Activated T-cell treated with anti-CD3 and anti-CD28 coated beads for 1 hour (primary cell): ENCODE data around the gene NTNG2.

Experiments
- DNase-seq: peaks from one replicate; pipeline ENCODE4 v3.0.0-alpha.2; 2020; ENCODE audit warnings: low read depth

Gene NTNG2

GRCh38 chr9:132201780-132202703, 40.2 kb downstream of the NTNG2 start:
- no peak for DNase-seq

GRCh38 chr9:132204883-132205282, 43.0 kb downstream of the NTNG2 start:
- DNase-seq = no peak

- no peak for DNase-seq
Observed at GRCh38 chr9:132207215-132207614, 45.4 kb downstream of the NTNG2 start.

GRCh38 chr9:132207839-132208615, 46.2 kb downstream of the NTNG2 start:
- no peak for DNase-seq

- DNase-seq = no peak
Observed at GRCh38 chr9:132209228-132209627, 47.4 kb downstream of the NTNG2 start.

GRCh38 chr9:132210472-132211145, 48.8 kb downstream of the NTNG2 start:
- no peak for DNase-seq

- DNase-seq = no peak
Observed at GRCh38 chr9:132211570-132211969, 49.7 kb downstream of the NTNG2 start.

GRCh38 chr9:132214027-132214622, 52.3 kb downstream of the NTNG2 start:
- no peak for DNase-seq

GRCh38 chr9:132216861-132217619, 55.2 kb downstream of the NTNG2 start:
- DNase-seq = no peak

- no peak for DNase-seq
Observed at GRCh38 chr9:132218208-132218607, 56.4 kb downstream of the NTNG2 start.

- no peak for DNase-seq
Observed at GRCh38 chr9:132221941-132222340, 60.1 kb downstream of the NTNG2 start.

- DNase-seq = no peak
Observed at GRCh38 chr9:132224645-132225044, 62.8 kb downstream of the NTNG2 start.

- DNase-seq = no peak
Observed at GRCh38 chr9:132226571-132227430, 64.9 kb downstream of the NTNG2 start.

GRCh38 chr9:132228062-132228461, 66.2 kb downstream of the NTNG2 start:
- no peak for DNase-seq

- DNase-seq = no peak
Observed at GRCh38 chr9:132230605-132231004, 68.7 kb downstream of the NTNG2 start.

- DNase-seq = no peak
Observed at GRCh38 chr9:132231019-132231701, 69.3 kb downstream of the NTNG2 start.

- no peak for DNase-seq
Observed at GRCh38 chr9:132232522-132232921, 70.7 kb downstream of the NTNG2 start.

- no peak for DNase-seq
Observed at GRCh38 chr9:132233138-132233537, 71.3 kb downstream of the NTNG2 start.

GRCh38 chr9:132234535-132234934, 72.7 kb downstream of the NTNG2 start:
- DNase-seq = no peak

- no peak for DNase-seq
Observed at GRCh38 chr9:132235125-132235524, 73.3 kb downstream of the NTNG2 start.
